Endothelial cell of umbilical vein (primary cell): Measurements from ENCODE around the gene PIK3AP1. TPM values are rescaled to one million over a fixed set of nuclear protein-coding genes. Genes with fewer than 3 reads are reported as not detected.

Experiments used
- BruUV-seq: library from RNA; stranded (reverse); fragments of 400-500 nt; replicated peaks from 2 replicates; lab custom pipeline; 2021; lab: Mats Ljungman, UMichigan
- CTCF ChIA-PET: fragments of 300-600, 350-600 bp; sonication (Branson Sonifier 250); formaldehyde crosslinking; loops from one replicate; lab custom pipeline; 2021; ENCODE audit warnings: antibody characterized with exemption, inconsistent platforms; lab: Charles Lee
- POLR2A ChIA-PET: fragments of 300-600, 350-600 bp; sonication (Branson Sonifier 250); formaldehyde crosslinking; loops from one replicate; lab custom pipeline; 2021; ENCODE audit warnings: antibody characterized with exemption, inconsistent platforms; lab: Charles Lee
- DNase-seq: peaks from one replicate; pipeline ENCODE4 v3.0.0-alpha.2; 2011; ENCODE audit warnings: low read depth, low spot score
- FAIRE-seq: peaks from 2 replicates; lab custom pipeline; 2011; peaks lifted over from hg19 to GRCh38; lab: Jason Lieb, UNC
- H2AFZ ChIP-seq: 2 replicates; pipeline ENCODE4 v1.6.0; 2012; ENCODE audit warnings: low read depth, low read length, control low read depth, inconsistent platforms
- H3K27ac ChIP-seq: 2 replicates; pipeline ENCODE4 v1.5.1; 2011; ENCODE audit warnings: low read depth, mild to moderate bottlenecking, control low read depth, low read length, moderate library complexity; ENCODE audit not compliant: insufficient read depth
- H3K27me3 ChIP-seq, 2 experiments: 2 replicates each; pipeline versions ENCODE4 v1.6.0 to v1.6.1; 2011; ENCODE audit warnings: low read length in 2 of 2, mixed read lengths in 1 of 2; ENCODE audit not compliant: control insufficient read depth in 2 of 2, insufficient read depth in 2 of 2
- H3K36me3 ChIP-seq, 2 experiments: 2 replicates in 1 of 2; 3 replicates in 1 of 2; pipeline ENCODE4 v1.5.1; 2011; ENCODE audit warnings: low read length in 2 of 2, mild to moderate bottlenecking in 1 of 2, moderate library complexity in 1 of 2; ENCODE audit not compliant: control insufficient read depth in 2 of 2, insufficient read depth in 2 of 2; ENCODE audit errors: extremely low read depth in 1 of 2
- H3K4me1 ChIP-seq: 3 replicates; pipeline ENCODE4 v1.5.1; 2011; ENCODE audit warnings: mild to moderate bottlenecking, low read length; ENCODE audit not compliant: control insufficient read depth, insufficient read depth; ENCODE audit errors: extremely low read depth
- H3K4me2 ChIP-seq: 2 replicates; pipeline ENCODE4 v1.6.1; 2011; ENCODE audit warnings: low read length, control low read depth, mixed read lengths; ENCODE audit not compliant: insufficient read depth
- H3K4me3 ChIP-seq, 3 experiments: fragments of 200-600 bp in 1 of 3; sonication (generic), shearing (Covaris generic) in 1 of 3; replicated peaks in 1 of 3; 2 replicates each; pipeline ENCODE4 v1.5.1; 2011 to 2016; ENCODE audit warnings: control low read depth in 3 of 3, low read length in 3 of 3, mild to moderate bottlenecking in 2 of 3, inconsistent platforms in 1 of 3, low read depth in 1 of 3, moderate library complexity in 1 of 3; ENCODE audit not compliant: insufficient read depth in 1 of 3
- H3K79me2 ChIP-seq: 2 replicates; pipeline ENCODE4 v1.6.0; 2012; ENCODE audit warnings: low read length, inconsistent platforms; ENCODE audit not compliant: control insufficient read depth, insufficient read depth
- H3K9ac ChIP-seq: replicated peaks from 2 replicates; pipeline ENCODE3; 2011; ENCODE audit warnings: low read length, control low read depth; ENCODE audit not compliant: insufficient read depth; ENCODE audit errors: extremely low read depth
- H3K9me1 ChIP-seq: replicated peaks from 3 replicates; pipeline ENCODE4 v1.6.0; 2011; ENCODE audit warnings: mild to moderate bottlenecking, low read length; ENCODE audit not compliant: control insufficient read depth, insufficient read depth; ENCODE audit errors: extremely low read depth
- H3K9me3 ChIP-seq: replicated peaks from 2 replicates; pipeline ENCODE4 v1.5.1; 2012; ENCODE audit warnings: low read length, inconsistent platforms; ENCODE audit not compliant: control insufficient read depth, insufficient read depth
- H4K20me1 ChIP-seq: replicated peaks from 2 replicates; pipeline ENCODE3; 2011; ENCODE audit warnings: mild to moderate bottlenecking, low read length; ENCODE audit not compliant: control insufficient read depth, insufficient read depth; ENCODE audit errors: extremely low read depth
- EZH2 ChIP-seq: IDR thresholded peaks from 2 replicates; pipeline ENCODE4 v1.6.1; 2012; ENCODE audit warnings: borderline replicate concordance, low read depth, mild to moderate bottlenecking, moderate library complexity, low read length, inconsistent platforms; ENCODE audit not compliant: severe bottlenecking
- FOS ChIP-seq: IDR thresholded peaks from 2 replicates; pipeline ENCODE4 v1.6.1; 2011; ENCODE audit warnings: mild to moderate bottlenecking, low read length, moderate library complexity, borderline replicate concordance; ENCODE audit not compliant: insufficient read depth
- GATA2 ChIP-seq: IDR thresholded peaks from 2 replicates; pipeline ENCODE4 v1.7.0; 2011; ENCODE audit warnings: low read depth, mild to moderate bottlenecking, moderate library complexity, mixed read lengths, low read length; ENCODE audit not compliant: insufficient read length, insufficient read depth
- JUN ChIP-seq: IDR thresholded peaks from 2 replicates; pipeline ENCODE4 v1.6.1; 2011; ENCODE audit warnings: borderline replicate concordance, low read depth; ENCODE audit not compliant: insufficient read length, insufficient read depth
- MYC ChIP-seq: IDR thresholded peaks from one replicate; pipeline ENCODE4 v1.6.1; 2011; ENCODE audit warnings: mild to moderate bottlenecking, low read depth, low read length
- POLR2A ChIP-seq: IDR thresholded peaks from 2 replicates; pipeline ENCODE4 v1.6.1; 2012; ENCODE audit warnings: low read depth, mild to moderate bottlenecking, control low read depth, low read length
- POLR2AphosphoS5 ChIP-seq: IDR thresholded peaks from 2 replicates; pipeline ENCODE4 v1.6.1; 2012; ENCODE audit warnings: low read depth, mild to moderate bottlenecking, control low read depth, low read length, moderate library complexity; ENCODE audit not compliant: insufficient read depth
- dilution Hi-C: fragments of 300-500 bp; cut with MboI; formaldehyde crosslinking; loops from one replicate; pipeline ENCODE4 v1.15.0; 2019; ENCODE audit warnings: low sequenced_read_pairs; ENCODE audit not compliant: extremely low pct_ligation_motif_present
- intact Hi-C: fragments of 100-400 bp; cut with micrococcal nuclease; formaldehyde crosslinking; loops from one replicate; pipeline ENCODE4 v1.10.0; 2022
- polyA plus RNA-seq, 4 experiments: library from polyadenylated mRNA; depleted of rRNA in 3 of 4; stranded (reverse) in 3 of 4; unstranded in 1 of 4; fragments of >200 nt; gene quantifications; 2 replicates each; pipeline versions ENCODE4 v1.2.1 to v1.2.3, GENCODE V29; 2011 to 2012; ENCODE audit warnings: missing spikeins in 1 of 4
- total RNA-seq: library from RNA; stranded (reverse); gene quantifications from 2 replicates; pipeline ENCODE4 v1.2.3, GENCODE V29; 2021
- TF ChIP-seq, protein P1 (sequence below), 2 donors: IDR thresholded peaks; 1 replicate in 1 of 2; 2 replicates in 1 of 2; pipeline ENCODE4 v1.5.1; 2011; ENCODE audit warnings: low read length in 2 of 2, mild to moderate bottlenecking in 2 of 2, moderate library complexity in 2 of 2, control low read depth in 1 of 2, inconsistent platforms in 1 of 2, low read depth in 1 of 2; ENCODE audit not compliant: insufficient read depth in 1 of 2; ENCODE audit errors: extremely low read depth in 1 of 2
- TF ChIP-seq, protein P2 (sequence below): IDR thresholded peaks from 2 replicates; pipeline ENCODE4 v1.6.1; 2011; ENCODE audit not compliant: insufficient read depth, insufficient read length

The PIK3AP1 gene
- total and polyA plus RNA-seq, 2 donors (not counting 3 experiments of a cell fraction or from before 2014, with no cell fraction given): 0.04 TPM; not detected in 1

DNA sequence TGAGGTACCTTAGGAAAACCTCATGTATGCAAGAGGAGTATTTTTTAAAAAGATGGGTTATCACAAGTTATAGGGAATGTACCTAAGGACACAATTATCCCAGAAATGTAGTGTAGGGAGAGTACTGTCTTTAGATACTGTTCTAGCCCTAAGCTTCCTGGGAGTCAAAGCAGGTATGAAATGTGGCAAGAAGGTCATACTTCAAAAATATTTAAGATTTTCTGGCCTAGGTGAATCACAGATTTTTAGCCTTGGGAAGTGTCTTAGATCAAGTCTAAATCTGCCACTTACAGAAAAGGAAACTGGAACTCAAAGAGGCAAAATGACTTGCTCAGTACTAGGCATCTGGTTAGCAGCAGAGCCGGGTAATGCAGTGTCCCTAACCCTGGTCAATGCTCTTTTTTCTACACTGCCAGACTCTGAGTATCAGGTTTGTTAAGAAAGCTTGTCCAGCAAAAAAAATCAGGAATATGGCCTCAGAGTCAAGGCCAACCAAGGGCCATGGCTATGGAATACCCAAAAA lies 13.9 kb downstream of the PIK3AP1 start:
- CTCF ChIA-PET: no interaction called here

More for the DNA sequence above, 13.9 kb downstream of the PIK3AP1 start:
- Histone ChIP-seq H3K4me3 (no peak overlapping the region), H3K9me1 (no peaks in the 10 kb centered on the region), H2AFZ (no peak overlapping the region), H3K36me3 (no peaks in the 10 kb centered on the region), H3K4me1 (no peaks in the 10 kb centered on the region), H4K20me1 (no peaks in the 10 kb centered on the region), H3K4me2 (no peak overlapping the region), H3K27me3 (no peaks in the 10 kb centered on the region), H3K27ac (no peak overlapping the region), H3K9me3 (no peaks in the 10 kb centered on the region), H3K9ac (no peak overlapping the region), H3K79me2 (no peaks in the 10 kb centered on the region)
- intact Hi-C loops: no loop called here
- DNase-seq: no peak
- no peak for FAIRE-seq
- dilution Hi-C loops: no loop called here
- BruUV-seq: no TSS peak
- no peak for TF ChIP-seq POLR2AphosphoS5
- no peak for TF ChIP-seq GATA2
- TF ChIP-seq, protein P1, sequence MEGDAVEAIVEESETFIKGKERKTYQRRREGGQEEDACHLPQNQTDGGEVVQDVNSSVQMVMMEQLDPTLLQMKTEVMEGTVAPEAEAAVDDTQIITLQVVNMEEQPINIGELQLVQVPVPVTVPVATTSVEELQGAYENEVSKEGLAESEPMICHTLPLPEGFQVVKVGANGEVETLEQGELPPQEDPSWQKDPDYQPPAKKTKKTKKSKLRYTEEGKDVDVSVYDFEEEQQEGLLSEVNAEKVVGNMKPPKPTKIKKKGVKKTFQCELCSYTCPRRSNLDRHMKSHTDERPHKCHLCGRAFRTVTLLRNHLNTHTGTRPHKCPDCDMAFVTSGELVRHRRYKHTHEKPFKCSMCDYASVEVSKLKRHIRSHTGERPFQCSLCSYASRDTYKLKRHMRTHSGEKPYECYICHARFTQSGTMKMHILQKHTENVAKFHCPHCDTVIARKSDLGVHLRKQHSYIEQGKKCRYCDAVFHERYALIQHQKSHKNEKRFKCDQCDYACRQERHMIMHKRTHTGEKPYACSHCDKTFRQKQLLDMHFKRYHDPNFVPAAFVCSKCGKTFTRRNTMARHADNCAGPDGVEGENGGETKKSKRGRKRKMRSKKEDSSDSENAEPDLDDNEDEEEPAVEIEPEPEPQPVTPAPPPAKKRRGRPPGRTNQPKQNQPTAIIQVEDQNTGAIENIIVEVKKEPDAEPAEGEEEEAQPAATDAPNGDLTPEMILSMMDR (IDR thresholded peaks at IDR 0.05; ENCODE audit: extremely low read depth in 1 of 2, insufficient read depth in 1 of 2, low read depth in 1 of 2, low read length in 2 of 2): no peak
- no peak for TF ChIP-seq EZH2
- TF ChIP-seq, protein P2, sequence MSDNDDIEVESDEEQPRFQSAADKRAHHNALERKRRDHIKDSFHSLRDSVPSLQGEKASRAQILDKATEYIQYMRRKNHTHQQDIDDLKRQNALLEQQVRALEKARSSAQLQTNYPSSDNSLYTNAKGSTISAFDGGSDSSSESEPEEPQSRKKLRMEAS: no peak
- TF ChIP-seq POLR2A: no peak
- no peak for TF ChIP-seq FOS
- TF ChIP-seq JUN: no peak
- TF ChIP-seq MYC: no peak
- POLR2A ChIA-PET: no interaction called here
